SK-N-MC (cell line): ENCODE results near the gene ARHGAP9.

ENCODE experiments used
- EZH2 ChIP-seq: fragments of 200-600 bp; sonication (generic); IDR thresholded peaks from one replicate; pipeline ENCODE4 v1.6.1; 2017; ENCODE audit warnings: antibody characterized with exemption
- POLR2AphosphoS5 ChIP-seq: IDR thresholded peaks from 2 replicates; pipeline ENCODE4 v1.6.1; 2012; ENCODE audit warnings: mild to moderate bottlenecking, low read depth, low read length, borderline replicate concordance

DNA sequence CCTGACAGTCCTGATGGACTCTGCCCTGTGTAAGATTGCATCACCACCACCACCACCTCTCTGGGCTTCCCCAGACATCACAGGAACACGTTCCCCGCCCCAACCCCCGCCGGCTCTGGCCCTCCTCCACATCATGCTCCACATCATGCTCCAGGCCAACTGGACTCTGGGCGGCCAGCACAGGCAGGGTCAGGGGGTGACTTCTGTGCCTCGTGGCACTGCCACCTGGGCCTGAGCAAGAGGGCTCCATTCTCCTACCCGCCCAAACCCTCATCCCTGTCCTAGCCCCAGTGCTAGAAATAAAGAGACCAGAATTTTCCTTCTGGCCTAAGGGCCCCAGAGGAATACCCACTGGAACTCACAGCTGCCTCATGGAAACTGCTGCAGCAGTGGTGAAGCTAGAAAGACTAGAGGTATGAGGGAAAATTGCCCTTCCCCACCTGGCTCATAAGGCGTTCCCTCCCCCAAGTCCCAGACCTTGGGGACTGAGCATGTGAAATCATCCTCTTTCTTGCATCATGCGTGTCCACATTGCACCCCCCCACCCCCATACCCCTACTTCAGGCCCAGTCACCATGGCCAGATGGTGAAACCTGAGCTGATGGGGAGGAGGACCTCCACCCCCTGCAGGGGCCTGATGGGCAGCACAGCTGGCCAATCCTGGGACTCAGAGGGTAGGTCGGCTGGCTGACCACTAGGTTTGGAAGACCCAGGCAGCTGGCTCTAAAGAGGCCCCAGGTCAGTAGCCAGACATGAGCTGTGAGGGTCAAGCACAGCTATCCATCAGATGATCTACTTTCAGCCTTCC is 24.9 kb downstream of the ARHGAP9 start, which contains the start of gene INHBE:
- no peak for TF ChIP-seq EZH2
- TF ChIP-seq POLR2AphosphoS5 = no peak
